Neural crest cell (in vitro differentiated cells): ENCODE measurements around the gene ITPA. TPM values are rescaled to one million over a fixed set of nuclear protein-coding genes. Genes with fewer than 3 reads are reported as not detected.

Source experiments
- DNase-seq: peaks from one replicate; pipeline ENCODE4 v3.0.0; 2021; ENCODE audit warnings: low read depth, mixed read lengths, low spot score
- H3K27ac Mint-ChIP-seq: one replicate; pipeline ENCODE4 v1.8.0; 2021; ENCODE audit warnings: mild to moderate bottlenecking, mixed read lengths; ENCODE audit not compliant: unreplicated experiment
- H3K27me3 Mint-ChIP-seq: 2 replicates; pipeline ENCODE4 v1.8.0; 2021; ENCODE audit warnings: low read depth, mild to moderate bottlenecking, mixed read lengths
- H3K36me3 Mint-ChIP-seq: 2 replicates; pipeline ENCODE4 v1.8.0; 2021; ENCODE audit warnings: low read depth, mild to moderate bottlenecking, mixed read lengths
- H3K4me1 Mint-ChIP-seq: 2 replicates; pipeline ENCODE4 v1.8.0; 2021; ENCODE audit warnings: mixed read lengths
- H3K4me3 Mint-ChIP-seq: one replicate; pipeline ENCODE4 v1.8.0; 2021; ENCODE audit warnings: mild to moderate bottlenecking, mixed read lengths
- H3K9me3 Mint-ChIP-seq: 2 replicates; pipeline ENCODE4 v1.8.0; 2021; ENCODE audit warnings: mixed read lengths
- total RNA-seq: library from RNA; stranded (reverse); gene quantifications from 2 replicates; pipeline ENCODE4 v1.2.1, GENCODE V29; 2021
- TF ChIP-seq, protein P1 (sequence below): fragments of 200-600 bp; sonication (generic); conservative IDR thresholded peaks from 2 replicates; pipeline ENCODE4 v1.5.0; 2021; ENCODE audit warnings: antibody characterized with exemption, mild to moderate bottlenecking

Gene ITPA
- total RNA-seq, 1 donor from 2014 or later = 67.0 TPM

DNA sequence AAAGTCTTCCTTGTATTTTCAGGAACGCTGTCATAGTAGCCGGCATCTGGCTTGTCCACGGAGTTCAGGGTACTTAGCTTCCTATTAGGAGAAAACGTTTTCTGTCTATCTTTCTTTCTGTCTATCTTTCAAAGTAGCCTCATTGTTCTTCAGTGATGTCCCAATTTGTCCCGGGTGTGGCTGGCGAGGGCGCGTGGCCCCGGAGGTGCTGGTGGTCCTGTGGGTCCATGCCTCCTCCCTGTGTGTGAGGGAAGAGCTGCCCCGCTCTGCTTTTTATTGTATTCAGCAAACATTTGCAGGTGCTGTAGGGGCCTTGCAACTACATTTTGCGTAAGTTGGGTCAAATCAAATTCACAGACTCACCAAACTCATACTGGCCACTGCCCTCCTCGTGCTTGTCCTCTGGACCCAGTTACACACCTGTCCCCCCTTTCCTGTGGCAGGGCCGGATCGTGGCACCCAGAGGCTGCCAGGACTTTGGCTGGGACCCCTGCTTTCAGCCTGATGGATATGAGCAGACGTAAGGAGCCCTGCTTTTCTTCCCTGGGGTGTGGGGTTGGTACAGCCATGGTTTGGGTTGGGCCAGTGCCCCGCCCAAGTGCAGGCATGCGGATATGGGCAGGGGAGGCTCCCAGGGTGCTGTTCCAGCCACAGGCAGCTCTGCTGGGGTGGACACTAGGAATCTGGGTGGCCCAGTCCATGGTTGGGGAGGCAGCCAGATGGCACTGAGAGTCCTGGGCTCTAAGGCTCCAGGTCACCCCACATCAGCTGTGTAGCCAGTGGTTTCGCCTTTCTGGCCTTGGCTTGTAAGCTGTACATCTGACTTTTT, 12.3 kb downstream of the ITPA start:
- TF ChIP-seq, protein P1, sequence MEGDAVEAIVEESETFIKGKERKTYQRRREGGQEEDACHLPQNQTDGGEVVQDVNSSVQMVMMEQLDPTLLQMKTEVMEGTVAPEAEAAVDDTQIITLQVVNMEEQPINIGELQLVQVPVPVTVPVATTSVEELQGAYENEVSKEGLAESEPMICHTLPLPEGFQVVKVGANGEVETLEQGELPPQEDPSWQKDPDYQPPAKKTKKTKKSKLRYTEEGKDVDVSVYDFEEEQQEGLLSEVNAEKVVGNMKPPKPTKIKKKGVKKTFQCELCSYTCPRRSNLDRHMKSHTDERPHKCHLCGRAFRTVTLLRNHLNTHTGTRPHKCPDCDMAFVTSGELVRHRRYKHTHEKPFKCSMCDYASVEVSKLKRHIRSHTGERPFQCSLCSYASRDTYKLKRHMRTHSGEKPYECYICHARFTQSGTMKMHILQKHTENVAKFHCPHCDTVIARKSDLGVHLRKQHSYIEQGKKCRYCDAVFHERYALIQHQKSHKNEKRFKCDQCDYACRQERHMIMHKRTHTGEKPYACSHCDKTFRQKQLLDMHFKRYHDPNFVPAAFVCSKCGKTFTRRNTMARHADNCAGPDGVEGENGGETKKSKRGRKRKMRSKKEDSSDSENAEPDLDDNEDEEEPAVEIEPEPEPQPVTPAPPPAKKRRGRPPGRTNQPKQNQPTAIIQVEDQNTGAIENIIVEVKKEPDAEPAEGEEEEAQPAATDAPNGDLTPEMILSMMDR = no peak
- H3K27ac Mint-ChIP-seq = no peak overlapping the region
- no peak overlapping the region for H3K4me3 Mint-ChIP-seq
- no peak for DNase-seq
- H3K27me3 Mint-ChIP-seq = no peaks in the 10 kb centered on the region
- no peaks in the 10 kb centered on the region for H3K4me1 Mint-ChIP-seq
- no peaks in the 10 kb centered on the region for H3K9me3 Mint-ChIP-seq
- H3K36me3 Mint-ChIP-seq = no peaks in the 10 kb centered on the region

DNA sequence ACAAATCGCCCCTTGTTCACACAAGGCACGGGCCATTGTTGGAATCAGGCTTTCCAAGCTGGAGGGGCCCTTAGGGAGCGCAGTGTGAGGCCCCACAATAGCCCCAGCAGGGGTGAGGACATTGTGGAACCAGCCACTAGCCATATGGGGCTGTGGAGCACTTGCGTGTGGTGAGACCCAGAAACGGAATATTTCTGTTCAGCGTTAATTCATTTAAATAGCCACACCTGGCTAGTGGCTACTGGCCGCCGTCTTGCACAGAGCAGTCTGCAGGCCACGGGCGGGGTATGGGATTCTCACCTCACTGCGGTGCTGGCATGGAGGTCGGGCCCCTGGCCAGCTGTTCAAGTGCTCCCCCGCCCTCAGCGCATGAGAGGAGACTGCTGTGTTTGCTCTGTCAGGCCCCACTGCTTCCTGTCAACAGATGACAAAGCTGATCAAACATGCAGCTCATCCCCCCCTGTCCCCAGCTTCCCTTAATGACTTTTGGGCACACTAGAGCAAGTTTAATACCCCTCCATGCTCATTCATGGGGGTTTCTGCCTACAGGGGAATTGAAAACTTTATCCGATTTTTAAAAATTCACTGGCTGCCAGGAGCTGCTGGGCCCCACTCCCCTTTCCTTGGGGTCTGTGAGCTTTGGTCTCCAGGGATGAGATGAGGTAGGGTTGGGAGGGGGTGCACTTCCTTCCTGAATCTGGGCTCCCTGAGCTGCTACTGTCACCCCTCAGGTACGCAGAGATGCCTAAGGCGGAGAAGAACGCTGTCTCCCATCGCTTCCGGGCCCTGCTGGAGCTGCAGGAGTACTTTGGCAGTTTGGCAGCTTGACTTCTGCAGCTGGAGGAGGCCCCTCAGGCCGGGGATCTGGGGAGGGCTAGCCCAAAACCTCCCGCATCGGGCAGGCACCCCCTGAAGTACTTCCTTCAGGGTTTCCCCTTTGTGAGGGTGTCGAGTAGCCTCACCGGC, 13.6 kb downstream of the ITPA start:
- no peaks in the 10 kb centered on the region for H3K9me3 Mint-ChIP-seq
- no peak overlapping the region for H3K4me3 Mint-ChIP-seq
- TF ChIP-seq, protein P1 = no peak
- no peak for DNase-seq
- no peaks in the 10 kb centered on the region for H3K4me1 Mint-ChIP-seq
- H3K27ac Mint-ChIP-seq = no peak overlapping the region
- no peaks in the 10 kb centered on the region for H3K27me3 Mint-ChIP-seq
- H3K36me3 Mint-ChIP-seq = no peaks in the 10 kb centered on the region

DNA sequence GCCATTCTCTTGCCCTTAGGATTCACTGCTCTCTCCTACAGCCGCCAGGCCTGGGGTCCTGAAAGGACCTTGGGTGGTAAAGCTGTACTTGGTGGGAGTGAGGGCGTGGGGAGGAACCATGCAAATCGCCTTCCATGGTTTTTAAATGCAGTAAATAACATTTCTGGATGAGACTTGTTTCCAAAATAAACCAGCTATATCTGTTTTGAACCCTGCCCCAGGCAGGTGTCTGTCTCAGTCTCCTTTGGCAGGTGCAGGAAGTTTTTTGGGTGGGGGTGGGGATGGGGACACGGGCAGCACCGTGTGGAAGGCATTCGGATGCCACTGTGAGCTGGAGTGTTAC, 14.3 kb downstream of the ITPA start:
- Mint-ChIP-seq H3K36me3 (no peaks in the 10 kb centered on the region), H3K27ac (no peak overlapping the region), H3K4me1 (no peaks in the 10 kb centered on the region), H3K4me3 (no peak overlapping the region), H3K9me3 (no peaks in the 10 kb centered on the region), H3K27me3 (no peaks in the 10 kb centered on the region)
- DNase-seq = no peak
- TF ChIP-seq, protein P1 = no peak

DNA sequence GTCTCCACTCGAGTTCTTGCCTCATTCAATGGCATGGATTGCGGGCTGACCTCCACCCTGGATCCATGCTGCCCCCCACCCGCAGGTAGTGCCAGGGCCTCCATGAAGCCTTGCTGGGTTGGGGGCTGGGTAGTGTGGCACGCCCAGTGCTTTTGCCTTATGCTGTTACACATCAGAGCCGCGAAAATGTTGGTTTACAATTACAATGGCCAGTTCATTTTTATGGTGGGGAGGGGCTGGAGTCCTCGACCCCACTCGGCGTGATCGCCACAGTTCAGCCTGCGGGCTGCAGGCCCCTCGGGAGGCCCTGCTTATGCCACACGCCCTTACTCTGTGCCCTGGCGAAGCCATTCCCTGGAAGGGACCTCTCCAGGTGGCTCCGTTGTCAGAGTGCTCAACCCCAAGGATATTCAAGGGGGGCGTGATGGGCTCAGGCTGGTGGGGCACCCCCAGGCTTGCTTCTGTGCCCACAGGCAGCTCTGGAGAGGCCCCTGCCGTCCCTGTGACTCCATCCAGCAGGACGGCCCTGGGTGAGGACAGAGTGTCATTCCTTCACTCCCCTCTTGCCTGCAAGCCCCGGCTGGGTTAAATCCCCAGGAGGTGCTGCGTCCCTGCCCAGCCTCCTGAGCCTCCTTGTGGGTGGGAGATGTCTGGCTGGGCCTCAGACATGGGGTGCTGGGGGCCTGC, 14.8 kb downstream of the ITPA start:
- Mint-ChIP-seq H3K4me3 (no peak overlapping the region), H3K4me1 (no peaks in the 10 kb centered on the region), H3K27ac (no peak overlapping the region), H3K27me3 (no peaks in the 10 kb centered on the region), H3K36me3 (no peaks in the 10 kb centered on the region), H3K9me3 (no peaks in the 10 kb centered on the region)
- TF ChIP-seq, protein P1 = no peak
- DNase-seq = no peak

DNA sequence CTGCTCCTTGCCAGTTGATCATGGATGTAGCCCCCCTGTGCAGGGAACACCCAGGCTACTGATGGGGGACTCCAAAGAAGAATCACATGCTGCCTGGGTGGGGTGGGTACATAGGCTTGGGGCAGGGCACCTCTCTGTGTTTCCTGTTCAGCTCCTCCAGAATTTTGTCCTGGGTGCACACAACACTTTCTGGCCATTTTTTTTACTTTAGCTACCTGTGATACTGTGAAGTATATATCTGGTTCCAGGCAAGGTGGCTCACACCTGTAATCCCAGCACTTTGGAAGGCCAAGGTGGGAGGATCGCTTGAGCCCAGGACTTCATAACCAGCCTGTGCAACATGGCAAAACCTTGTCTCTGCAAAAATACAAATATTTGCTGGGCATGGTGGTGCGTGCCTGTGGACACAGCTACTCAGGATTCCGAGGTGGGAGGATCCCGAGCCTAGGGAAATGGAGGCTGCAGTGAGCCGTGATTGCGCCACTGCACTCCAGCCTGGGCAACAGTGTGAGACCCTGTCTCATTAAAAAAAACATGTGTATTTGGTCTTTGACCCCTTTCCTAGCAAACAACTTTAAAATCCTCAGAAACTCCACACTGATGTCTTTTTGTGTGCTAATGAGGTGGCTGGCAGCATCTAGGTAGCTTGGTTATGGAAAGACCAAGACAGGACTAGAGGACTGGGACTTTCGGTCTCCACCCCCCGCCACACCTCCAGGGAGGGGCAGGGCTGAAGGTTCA, 15.6 kb downstream of the ITPA start:
- H3K27ac Mint-ChIP-seq = no peak overlapping the region
- no peak for DNase-seq
- H3K9me3 Mint-ChIP-seq = no peaks in the 10 kb centered on the region
- no peaks in the 10 kb centered on the region for H3K4me1 Mint-ChIP-seq
- TF ChIP-seq, protein P1 = no peak
- H3K4me3 Mint-ChIP-seq = no peak overlapping the region
- no peaks in the 10 kb centered on the region for H3K27me3 Mint-ChIP-seq
- H3K36me3 Mint-ChIP-seq = no peaks in the 10 kb centered on the region
